Skeletal muscle cell (primary cell): ENCODE data around the gene MGP.

Experiments used
- DNase-seq: peaks from one replicate; pipeline ENCODE4 v3.0.0-alpha.2; 2010; ENCODE audit warnings: low read depth
- H3K4me3 ChIP-seq: 2 replicates; pipeline ENCODE4 v1.5.1; 2011; ENCODE audit warnings: low read depth, mild to moderate bottlenecking, control low read depth, low read length, moderate library complexity

MGP gene

GRCh38 chr12:14904854-14905253 is 19.2 kb upstream of the MGP start:
- no peak for DNase-seq
- H3K4me3 ChIP-seq: no peak overlapping the region

GRCh38 chr12:14903386-14904098 is 17.9 kb upstream of the MGP start:
- H3K4me3 ChIP-seq: no peak overlapping the region
- DNase-seq: no peak

GRCh38 chr12:14902465-14902864 is 16.8 kb upstream of the MGP start:
- no peak for DNase-seq
- H3K4me3 ChIP-seq: no peak overlapping the region

DNA sequence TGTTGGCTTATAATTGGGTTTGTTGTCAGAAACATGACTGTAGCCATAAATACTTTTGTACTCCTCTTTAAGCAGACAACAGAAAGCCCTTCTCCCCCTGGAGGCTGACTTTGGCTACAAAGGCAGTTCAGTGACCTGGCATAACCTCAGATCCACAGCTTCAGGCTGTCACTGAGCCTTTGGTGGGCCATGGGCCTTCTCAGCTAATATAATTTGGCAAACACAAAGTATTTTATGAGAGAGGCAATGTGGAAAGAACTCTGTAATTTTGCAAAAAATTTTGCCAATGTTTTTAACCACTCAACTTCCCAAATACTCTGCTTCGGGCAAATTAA is 15.5 kb upstream of the MGP start:
- DNase-seq: no peak
- H3K4me3 ChIP-seq: no peak overlapping the region

GRCh38 chr12:14900521-14901227 is 15.0 kb upstream of the MGP start:
- DNase-seq: no peak
- H3K4me3 ChIP-seq: no peak overlapping the region

GRCh38 chr12:14896521-14897169 is 11.0 kb upstream of the MGP start:
- peak; percentile 60 for DNase-seq
- H3K4me3 ChIP-seq: no peak overlapping the region

DNA sequence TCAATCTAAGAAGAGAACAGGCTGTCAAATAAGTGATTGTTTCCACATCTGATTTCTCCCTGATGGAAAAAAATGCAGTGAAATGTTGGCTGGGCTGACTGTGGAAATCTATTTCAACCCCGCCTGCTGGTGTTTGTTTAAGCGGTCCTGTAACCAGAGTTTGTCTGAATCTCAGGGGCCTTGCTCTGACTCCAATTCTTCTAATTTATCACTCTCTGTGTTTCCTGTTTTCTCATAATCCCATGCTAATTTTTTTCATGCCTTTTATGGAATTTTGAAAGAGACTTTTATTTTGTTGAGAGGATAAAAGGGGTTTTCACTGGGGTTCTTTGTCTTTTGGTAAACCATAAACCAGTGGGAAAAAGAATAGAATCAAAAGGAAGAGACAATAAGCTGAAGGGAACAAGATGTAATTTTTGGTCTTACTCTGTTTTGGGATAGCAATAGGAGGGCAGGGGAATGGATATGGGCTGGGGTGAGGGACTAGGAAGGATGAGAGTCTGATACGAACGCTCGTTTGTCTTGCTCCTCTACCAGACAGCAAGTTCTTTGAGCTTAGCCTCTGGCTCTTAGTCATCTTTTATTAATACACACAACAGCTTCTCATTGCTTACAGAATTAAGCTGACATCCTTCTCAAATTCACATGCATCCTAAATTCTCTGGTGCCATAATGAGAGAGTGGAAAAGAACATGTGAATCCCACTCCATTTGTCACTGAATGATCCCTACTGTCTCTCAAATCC is 8.0 kb upstream of the MGP start:
- no peak overlapping the region for H3K4me3 ChIP-seq
- DNase-seq: no peak

GRCh38 chr12:14892726-14893505 is 7.3 kb upstream of the MGP start:
- no peak overlapping the region for H3K4me3 ChIP-seq
- no peak for DNase-seq

DNA sequence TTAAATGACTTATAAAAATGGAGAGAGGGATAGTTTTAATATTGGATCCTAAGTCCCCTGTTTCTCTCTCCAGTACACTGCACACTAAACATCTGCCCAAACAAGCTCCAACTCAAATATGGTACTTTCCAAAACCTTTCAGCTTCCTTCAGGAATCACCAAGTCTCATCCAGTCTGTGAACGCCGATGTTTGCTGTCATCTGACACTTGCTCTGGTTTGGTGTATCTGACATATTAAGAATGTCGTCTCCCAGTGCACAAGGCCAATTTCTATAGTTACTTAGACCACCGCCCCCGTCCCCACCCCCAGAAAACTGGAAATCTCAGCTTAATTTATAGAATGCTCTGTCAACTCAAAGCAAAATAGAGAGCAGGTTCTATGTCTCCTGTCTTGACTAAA is 5.0 kb upstream of the MGP start:
- H3K4me3 ChIP-seq: no peak overlapping the region
- no peak for DNase-seq

DNA sequence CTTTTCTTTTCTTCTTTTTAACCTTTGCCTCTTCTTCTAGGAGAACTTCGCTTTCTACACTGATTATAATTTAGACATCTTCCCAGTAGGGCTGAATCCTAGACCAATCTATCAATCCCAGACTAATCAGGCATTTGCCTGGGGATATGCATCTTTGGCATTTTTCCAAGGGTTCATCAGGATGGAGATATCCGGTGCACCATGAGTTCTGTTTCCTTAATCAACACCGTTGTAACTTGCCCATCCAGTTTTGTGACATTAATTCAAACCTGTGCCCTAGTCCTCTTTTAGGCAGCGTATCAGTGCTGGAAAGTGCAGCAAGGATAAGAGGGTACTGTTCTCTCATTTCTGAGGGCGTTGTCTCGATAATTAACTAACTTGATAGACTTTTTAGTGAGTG is 617 bp upstream of the MGP start:
- H3K4me3 ChIP-seq: no peak overlapping the region
- no peak for DNase-seq

DNA sequence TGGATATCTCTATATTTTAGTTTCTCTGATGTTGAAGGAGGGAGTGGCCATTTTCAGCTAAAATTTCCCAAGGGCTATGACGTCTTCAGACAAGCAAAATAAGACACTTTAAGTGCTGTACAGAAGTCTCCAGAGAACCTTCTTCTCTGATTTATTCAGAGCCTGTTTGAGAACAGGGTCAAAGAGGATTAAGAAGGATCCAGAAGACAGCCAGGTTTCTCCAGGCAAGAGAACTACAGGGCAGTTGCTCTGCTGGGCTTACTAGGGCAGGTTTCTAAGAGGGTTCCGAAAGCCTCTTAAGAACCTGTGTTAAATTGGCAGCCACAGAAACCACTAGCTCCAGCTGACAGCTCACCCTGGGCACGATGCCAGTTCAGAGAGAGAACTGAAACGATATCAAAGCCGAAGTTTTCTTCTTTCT is 1.2 kb downstream of the MGP start:
- peak; percentile 71 for DNase-seq
- no peak overlapping the region for H3K4me3 ChIP-seq

GRCh38 chr12:14883686-14884085 is 2.0 kb downstream of the MGP start:
- no peak for DNase-seq

GRCh38 chr12:14880890-14881453 is 4.7 kb downstream of the MGP start:
- DNase-seq: no peak

More at GRCh38 chr12:14883686-14884085, 2.0 kb downstream of the MGP start:
- no peak overlapping the region for H3K4me3 ChIP-seq

GRCh38 chr12:14879222-14879933 is 6.3 kb downstream of the MGP start:
- no peak for DNase-seq
- no peak overlapping the region for H3K4me3 ChIP-seq

More at GRCh38 chr12:14880890-14881453, 4.7 kb downstream of the MGP start:
- H3K4me3 ChIP-seq: no peak overlapping the region

DNA sequence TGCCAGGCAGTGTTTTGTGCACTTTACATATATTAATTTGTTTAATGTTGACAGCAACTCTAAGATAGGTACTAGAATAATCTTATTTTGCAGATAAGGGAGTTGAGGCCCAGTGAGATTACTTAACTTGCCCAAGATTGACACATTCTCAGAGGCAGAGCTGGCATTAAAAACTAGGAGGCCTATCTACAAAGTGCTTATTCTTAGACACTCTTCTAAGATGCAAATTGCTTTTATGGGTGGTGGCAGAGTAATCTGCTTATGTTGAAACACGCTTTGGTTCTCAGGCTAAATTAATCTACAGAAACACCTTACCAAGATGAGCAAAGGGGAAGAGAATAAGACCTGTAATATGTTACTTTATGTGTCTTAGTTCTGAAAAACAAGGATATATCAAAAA is 7.2 kb downstream of the MGP start:
- DNase-seq: no peak
- H3K4me3 ChIP-seq: no peak overlapping the region

GRCh38 chr12:14876833-14877232 is 8.8 kb downstream of the MGP start:
- no peak overlapping the region for H3K4me3 ChIP-seq
- DNase-seq: no peak

DNA sequence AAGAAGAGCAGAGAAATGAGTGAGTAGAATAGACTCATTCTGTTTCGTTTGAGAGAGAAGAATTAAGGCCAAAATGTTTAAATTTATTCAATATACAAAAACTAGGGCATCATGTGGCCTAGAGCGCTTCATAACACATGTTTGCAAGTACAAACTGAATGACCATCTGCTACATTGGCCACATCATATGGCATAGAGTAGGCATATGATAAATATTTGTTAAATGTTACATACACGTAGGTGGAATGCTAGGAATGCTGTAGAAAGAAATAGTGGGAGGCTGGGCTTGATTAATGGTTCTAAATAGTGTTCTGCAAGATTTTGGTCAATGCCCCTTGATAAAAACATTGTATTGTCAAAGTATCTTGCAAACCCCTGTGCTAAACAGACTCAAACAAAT is 10.8 kb downstream of the MGP start:
- DNase-seq: no peak
- H3K4me3 ChIP-seq: no peak overlapping the region

- H3K4me3 ChIP-seq: no peak overlapping the region
- no peak for DNase-seq
Measured at GRCh38 chr12:14873440-14874185, 12.0 kb downstream of the MGP start.
